Stimulated activated CD4-positive, alpha-beta T cell treated with anti-CD3 and anti-CD28 coated beads, TNF-alpha, amount 100 ng/mL, for 48 hours (primary cell): Measurements from ENCODE around the gene TMEM150C.

Source experiments
- DNase-seq, 3 donors: peaks; one replicate each; pipeline ENCODE4 v3.0.0-alpha.2; 2020; ENCODE audit warnings: low read depth in 3 of 3

Gene TMEM150C

GRCh38 chr4:82561786-82562563 is at the start of gene TMEM150C:
Gene TMEM150C (minus strand): TSS chr4:82561988. CDS start chr4:82504657, 57,331 bp downstream.
- no peak for DNase-seq

GRCh38 chr4:82611527-82611926 is 49.7 kb upstream of the TMEM150C start:
- DNase-seq = no peak

GRCh38 chr4:82610041-82610440 is 48.3 kb upstream of the TMEM150C start:
- DNase-seq = no peak

GRCh38 chr4:82606622-82607021 is 44.8 kb upstream of the TMEM150C start:
- DNase-seq = no peak

GRCh38 chr4:82604522-82604921 is 42.7 kb upstream of the TMEM150C start:
- no peak for DNase-seq

GRCh38 chr4:82601242-82602015 is 39.6 kb upstream of the TMEM150C start:
- DNase-seq = no peak

GRCh38 chr4:82599336-82599735 is 37.5 kb upstream of the TMEM150C start:
- no peak for DNase-seq

GRCh38 chr4:82594456-82594855 is 32.7 kb upstream of the TMEM150C start:
- no peak for DNase-seq

- DNase-seq = no peak
These were observed 31.6 kb upstream of the TMEM150C start for GRCh38 chr4:82593411-82593810.

GRCh38 chr4:82592639-82593038 is 30.9 kb upstream of the TMEM150C start:
- DNase-seq = no peak

- no peak for DNase-seq
These were observed 29.8 kb upstream of the TMEM150C start for GRCh38 chr4:82591592-82591991.

GRCh38 chr4:82589756-82590155 is 28.0 kb upstream of the TMEM150C start:
- no peak for DNase-seq

GRCh38 chr4:82588771-82589270 is 27.0 kb upstream of the TMEM150C start:
- no peak for DNase-seq

- DNase-seq = no peak
These were observed 26.2 kb upstream of the TMEM150C start for GRCh38 chr4:82587826-82588540.

- DNase-seq = no peak
These were observed 24.1 kb upstream of the TMEM150C start for GRCh38 chr4:82585690-82586435.

- no peak for DNase-seq
These were observed 23.1 kb upstream of the TMEM150C start for GRCh38 chr4:82584931-82585330.

- DNase-seq = no peak
These were observed 22.3 kb upstream of the TMEM150C start for GRCh38 chr4:82583897-82584587.

- no peak for DNase-seq
These were observed 18.1 kb upstream of the TMEM150C start for GRCh38 chr4:82579932-82580331.

GRCh38 chr4:82578935-82579334 is 17.1 kb upstream of the TMEM150C start:
- no peak for DNase-seq

GRCh38 chr4:82577451-82577850 is 15.7 kb upstream of the TMEM150C start:
- no peak for DNase-seq

GRCh38 chr4:82569727-82570126 is 7.9 kb upstream of the TMEM150C start:
- no peak for DNase-seq
